Non-pigmented ciliary epithelial cell (primary cell): ENCODE results near the gene VSX1.

Source experiments
- DNase-seq: peaks from one replicate; pipeline ENCODE4 v3.0.0-alpha.2; 2010; ENCODE audit warnings: low read depth

The VSX1 gene

GRCh38 chr20:25053255-25054031 lies 28.5 kb downstream of the VSX1 start:
- DNase-seq, result no peak

DNA sequence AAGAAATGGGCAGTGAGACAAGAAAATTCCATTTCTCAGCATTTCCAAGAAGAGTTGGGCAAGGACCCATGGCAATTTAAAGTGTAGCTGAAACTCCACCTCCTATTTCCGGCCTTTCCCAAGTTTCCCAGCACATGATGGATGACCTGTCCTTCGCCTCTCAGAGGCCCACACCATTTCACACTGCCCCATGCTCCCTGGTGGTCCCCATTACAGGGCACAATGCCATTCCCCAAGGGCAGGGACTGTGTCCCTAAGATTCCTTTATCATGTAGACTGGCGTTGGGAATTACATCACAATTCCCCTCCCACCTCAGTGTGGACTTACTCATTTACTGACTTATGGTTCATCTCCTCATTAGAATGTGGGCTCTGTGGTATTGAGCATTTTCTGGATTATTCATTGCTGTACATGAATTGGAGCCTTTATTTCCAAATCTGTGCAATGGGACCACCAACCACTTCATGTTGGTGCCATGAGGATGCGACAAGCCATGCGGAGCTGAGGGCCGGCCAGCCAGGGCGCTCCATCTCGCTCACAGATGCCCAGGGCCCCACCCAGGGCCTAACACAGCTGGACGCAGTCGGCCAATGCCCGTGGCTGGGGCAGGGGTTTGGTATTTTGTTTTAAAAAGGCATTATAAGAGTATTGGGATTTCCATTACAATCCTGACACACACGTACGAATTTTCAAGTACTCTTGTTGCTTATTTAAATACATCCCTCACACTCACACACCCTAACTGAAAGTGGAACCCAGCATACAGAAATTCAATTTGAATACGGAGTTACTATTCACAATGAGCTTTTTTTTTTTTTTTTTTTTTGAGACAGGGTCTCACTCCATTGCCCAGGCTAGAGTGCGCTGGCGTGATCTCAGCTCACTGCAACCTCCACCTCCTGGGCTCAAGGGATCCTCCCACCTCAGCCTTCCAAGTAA lies 29.4 kb downstream of the VSX1 start:
- DNase-seq, result no peak

- no peak for DNase-seq
These were observed 30.4 kb downstream of the VSX1 start for GRCh38 chr20:25051386-25052155.

- DNase-seq, result no peak
These were observed 31.2 kb downstream of the VSX1 start for GRCh38 chr20:25050501-25051350.

DNA sequence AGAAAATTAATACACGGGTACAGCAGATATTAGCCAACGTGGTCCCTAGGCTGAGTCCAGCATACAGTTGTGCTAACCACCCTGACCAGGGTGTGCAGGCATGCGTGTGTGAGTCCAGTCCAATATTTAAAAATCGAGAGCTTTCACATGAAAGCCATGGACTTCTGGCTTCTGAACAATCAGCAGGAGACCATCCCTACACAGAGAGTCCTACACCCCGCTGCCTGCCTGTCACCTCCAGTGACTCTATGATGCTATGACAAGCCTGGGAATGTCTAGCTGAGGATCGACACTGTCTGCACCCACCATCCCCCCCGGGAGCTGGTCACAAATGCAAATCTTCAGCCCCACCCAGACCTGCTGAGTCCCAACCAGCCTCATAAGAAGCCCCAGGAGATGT lies 31.9 kb downstream of the VSX1 start:
- no peak for DNase-seq

DNA sequence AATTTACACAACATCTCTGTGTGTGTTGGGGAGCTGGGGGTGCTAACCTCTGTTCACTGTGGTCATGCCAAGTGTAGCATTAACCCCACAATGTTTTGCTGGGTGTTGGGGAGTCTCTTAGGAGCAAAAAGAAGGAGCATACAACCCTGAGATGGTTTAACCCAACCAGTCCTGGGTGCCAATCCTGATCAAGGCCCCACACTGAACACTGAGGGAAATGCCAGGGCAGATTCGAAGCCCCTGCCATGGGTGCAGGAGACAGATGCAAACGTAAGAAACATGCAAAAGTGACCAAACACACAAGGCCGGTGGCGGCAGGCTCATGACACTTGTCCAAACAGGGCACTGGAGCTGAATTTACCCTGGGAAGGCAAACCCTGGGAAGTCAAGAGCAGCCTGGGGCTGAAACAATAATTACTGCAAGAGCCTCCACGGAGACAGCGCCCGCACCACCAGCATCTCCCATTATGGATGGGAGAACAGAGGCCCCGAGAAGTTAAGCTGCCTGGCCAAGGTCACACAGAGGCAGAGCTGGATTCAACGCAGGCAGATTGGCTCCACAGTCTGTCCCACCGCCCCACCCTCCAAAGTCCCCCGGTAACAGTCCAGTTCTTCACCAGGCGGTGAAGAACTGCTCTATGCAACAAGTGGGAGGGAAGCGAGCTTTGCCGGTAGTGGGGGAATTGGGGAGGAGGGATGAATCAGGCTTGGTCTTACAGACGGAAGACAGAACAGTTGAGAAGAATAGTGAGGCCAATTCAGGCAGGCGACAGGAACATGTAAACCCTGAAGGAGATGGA lies 32.5 kb downstream of the VSX1 start:
- DNase-seq, result no peak

GRCh38 chr20:25048519-25048952 lies 33.4 kb downstream of the VSX1 start:
- DNase-seq, result no peak

- DNase-seq, result no peak
These were observed 34.2 kb downstream of the VSX1 start for GRCh38 chr20:25047766-25048165.

DNA sequence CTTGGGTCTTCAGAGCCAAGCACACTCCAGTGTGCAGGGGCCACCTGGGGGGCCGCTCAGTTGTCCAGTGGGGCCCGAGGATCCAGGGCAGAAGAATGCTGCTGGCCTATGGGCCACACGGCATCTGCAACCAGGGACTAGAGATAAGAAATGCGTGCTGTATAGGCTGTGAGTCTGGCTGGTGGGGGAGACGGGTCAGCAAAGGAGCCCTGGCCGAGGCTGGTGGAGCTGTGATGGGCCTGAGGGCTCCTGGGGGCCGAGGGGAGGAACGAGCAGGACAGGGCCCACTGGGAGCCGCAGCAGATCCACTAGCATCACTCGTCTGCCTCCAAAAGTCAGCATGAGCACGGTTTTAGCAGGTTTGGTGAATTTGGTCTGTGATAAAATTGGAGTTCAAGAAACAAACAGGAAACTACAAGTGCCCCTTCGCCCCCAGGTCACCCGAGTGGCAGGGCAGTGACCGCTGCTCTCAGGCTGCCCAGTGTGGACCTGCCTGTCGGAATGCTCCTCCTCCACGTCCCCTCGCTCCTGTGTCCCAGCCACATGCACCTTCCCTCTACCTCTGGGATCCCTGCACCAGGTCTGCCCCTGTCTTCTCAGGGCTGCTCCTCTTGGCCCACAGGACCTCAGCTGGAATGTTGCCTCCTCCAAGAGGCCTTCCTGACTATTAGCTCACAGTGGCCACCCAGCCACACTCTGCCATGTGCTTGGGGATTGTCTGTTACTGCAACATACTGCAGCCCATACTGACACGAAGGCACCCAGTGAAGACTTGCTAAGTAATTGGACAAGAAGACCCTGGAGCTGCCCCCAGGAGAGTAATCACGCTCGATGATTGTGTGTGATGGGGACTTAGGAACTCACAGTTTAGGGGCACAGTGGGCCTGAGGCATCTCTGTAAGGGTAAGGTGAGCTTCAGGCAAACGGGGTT lies 34.9 kb downstream of the VSX1 start:
- no peak for DNase-seq

GRCh38 chr20:25046181-25046641 lies 35.7 kb downstream of the VSX1 start:
- no peak for DNase-seq

DNA sequence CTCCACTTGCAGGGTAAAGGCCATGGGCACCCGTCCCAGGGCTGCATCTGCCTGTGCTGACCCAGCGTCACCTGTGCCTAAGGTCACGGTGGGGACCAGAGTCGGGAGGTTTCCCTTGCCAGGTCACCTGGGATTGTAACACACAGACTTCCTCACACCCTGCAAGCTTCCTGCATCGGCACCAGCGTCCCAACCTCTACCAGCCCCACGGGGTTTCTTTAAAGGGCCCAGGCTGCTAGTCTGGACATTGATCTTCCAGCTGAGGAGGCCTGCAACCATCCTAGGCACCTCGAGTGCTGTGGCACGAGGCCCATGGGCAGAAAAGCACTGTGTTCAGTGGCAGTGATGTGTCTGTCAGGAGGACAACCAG lies 36.6 kb downstream of the VSX1 start:
- no peak for DNase-seq

DNA sequence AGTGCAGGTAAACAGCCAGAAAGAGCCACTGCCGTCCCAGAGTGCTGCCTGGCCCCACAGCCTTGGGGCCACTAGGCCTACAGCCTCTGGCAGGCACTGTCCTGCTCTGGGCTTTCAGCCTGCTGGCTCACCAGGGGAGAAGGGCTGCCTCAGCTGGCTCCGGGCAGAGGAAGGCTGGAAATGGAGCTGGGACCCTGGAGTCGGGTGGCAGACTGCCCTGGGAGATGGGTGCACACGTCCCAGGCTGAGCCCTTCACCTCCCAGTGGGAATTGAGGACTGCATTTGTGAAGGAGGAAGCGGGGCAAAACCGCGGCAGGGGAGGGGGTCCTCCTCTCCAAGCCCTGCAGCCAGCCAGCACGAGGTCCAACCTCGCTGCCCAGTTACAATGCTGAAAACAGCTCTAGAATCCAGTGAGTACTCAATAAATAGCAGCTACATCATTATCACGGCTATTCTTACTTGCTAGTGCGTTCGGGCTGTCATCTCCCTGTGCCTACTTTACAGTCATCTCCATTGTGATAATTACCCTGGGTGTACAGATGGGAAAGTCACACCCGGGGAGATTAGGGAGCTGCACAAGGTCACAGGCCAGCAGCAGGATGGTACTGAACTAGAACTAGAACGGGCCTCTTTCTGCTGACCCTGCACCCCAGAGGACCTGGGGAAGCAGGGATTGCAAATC lies 37.1 kb downstream of the VSX1 start:
- DNase-seq, result no peak

- no peak for DNase-seq
These were observed 37.7 kb downstream of the VSX1 start for GRCh38 chr20:25044261-25044560.

GRCh38 chr20:25043499-25044260 lies 38.3 kb downstream of the VSX1 start:
- DNase-seq, result no peak

DNA sequence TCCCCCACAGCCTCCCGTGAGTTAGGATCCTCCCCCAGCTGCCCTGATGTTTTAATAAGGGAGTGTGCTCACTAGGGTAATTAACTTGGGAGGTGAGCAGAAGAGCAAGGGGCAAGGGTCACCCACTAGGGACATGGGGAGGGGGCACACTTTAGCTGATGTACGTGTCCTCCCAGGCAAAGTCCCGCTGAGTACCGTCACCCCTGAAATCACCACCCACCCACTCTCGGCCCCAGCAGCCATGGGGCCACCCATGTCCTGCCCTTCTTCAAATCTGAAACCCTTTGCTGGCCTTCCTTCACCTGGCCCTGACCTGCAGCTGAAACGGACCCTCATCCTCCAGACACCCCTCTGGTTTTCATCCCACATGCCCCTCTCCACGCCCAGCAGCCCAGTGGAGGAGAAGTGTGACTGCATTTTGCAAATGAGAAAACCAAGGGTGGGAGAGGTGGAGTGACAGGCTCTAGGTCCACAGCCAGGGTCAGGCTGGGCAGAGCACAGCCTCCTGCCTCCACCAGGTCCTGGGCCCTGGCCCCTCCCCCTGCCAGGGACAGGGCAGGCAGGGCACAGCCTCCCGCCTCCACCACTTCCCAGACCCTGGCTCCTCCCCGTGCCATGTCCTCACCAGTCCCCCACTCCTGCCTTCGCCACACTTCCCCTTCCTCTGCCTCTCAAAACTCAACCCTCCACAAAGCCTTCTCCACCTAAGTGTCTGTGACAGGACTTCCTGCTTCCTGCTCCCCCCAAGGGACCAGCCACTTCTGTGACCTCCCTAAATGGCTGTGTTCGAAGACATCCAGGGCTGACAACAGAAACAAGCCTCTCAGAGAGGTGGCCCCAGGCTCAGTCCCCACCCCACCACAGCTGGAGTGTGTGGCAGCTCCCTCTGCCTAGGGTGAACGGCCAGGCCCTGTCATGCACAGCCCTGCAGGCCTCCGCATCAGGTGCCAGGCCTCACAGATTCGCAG lies 39.1 kb downstream of the VSX1 start:
- DNase-seq, result no peak

DNA sequence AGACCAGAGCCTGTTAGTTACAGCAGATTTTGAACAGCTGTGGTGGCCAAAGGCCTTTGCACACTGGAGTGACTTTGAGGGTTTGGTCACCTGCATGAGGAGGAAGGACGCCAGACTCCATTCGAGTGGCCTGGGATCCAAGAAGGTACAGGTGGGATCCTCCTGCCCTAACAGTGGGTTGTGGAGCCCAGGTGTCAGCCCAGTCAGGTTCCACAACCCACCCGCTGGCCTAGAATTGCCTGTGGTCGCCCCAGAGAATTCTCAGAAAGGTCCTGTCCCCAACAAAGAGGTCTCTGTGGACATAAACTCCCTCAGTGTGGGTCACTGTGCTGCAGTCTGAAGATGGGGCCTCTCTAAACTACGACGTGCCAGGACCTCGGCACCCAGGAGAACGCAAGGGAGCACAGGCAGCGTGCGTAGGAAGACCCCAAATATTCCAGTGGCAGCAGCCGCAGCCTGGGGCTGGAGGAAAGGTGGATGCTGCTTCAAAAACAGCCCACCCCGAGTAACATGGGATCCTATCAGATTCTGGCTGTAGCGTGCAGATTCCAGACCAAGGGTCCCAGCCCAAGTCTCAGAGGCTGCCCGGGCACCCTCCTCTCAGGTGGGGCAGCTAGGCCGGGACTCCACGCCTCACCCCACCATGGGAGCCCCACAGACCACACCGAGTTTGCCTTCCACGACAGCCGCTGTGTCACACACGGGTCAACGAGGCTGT lies 40.0 kb downstream of the VSX1 start:
- DNase-seq, result no peak
